GM12878 (cell line): Measurements from ENCODE around the gene RBM12. TPM values are rescaled to one million over a fixed set of nuclear protein-coding genes. Genes with fewer than 3 reads are reported as not detected.

ENCODE experiments used
- CEBPB ChIP-seq, 2 experiments: fragments of 150-350 bp in 1 of 2; IDR thresholded peaks; 2 replicates each; pipeline ENCODE4 v1.6.1; 2012 to 2014; ENCODE audit warnings: low read depth in 2 of 2, low read length in 2 of 2, borderline replicate concordance in 1 of 2, inconsistent platforms in 1 of 2
- CHD1 ChIP-seq: IDR thresholded peaks from 2 replicates; pipeline ENCODE4 v1.6.1; 2012; ENCODE audit warnings: low read depth, low read length, improper control_type of control experiment
- CTCF ChIP-seq, 3 experiments: IDR thresholded peaks in 2 of 3; conservative IDR thresholded peaks in 1 of 3; 2 replicates each; pipeline ENCODE4 v1.5.1; 2011; ENCODE audit warnings: low read depth in 3 of 3, low read length in 3 of 3, mild to moderate bottlenecking in 3 of 3, control low read depth in 2 of 3, moderate library complexity in 2 of 3, inconsistent platforms in 1 of 3, mixed read lengths in 1 of 3; ENCODE audit not compliant: control insufficient read depth in 2 of 3, insufficient read depth in 1 of 3; ENCODE audit errors: extremely low read depth in 1 of 3
- EP300 ChIP-seq, 2 experiments: fragments of 150-350 bp in 1 of 2; IDR thresholded peaks; 2 replicates each; pipeline ENCODE4 v1.6.1; 2011 to 2012; ENCODE audit warnings: low read depth in 2 of 2, low read length in 2 of 2, borderline replicate concordance in 1 of 2, improper control_type of control experiment in 1 of 2, inconsistent platforms in 1 of 2; ENCODE audit not compliant: control insufficient read depth in 1 of 2
- IRF3 ChIP-seq: fragments of 450-650 bp; IDR thresholded peaks from 2 replicates; pipeline ENCODE4 v1.6.1; 2014; ENCODE audit warnings: mild to moderate bottlenecking
- MEF2A ChIP-seq: IDR thresholded peaks from 2 replicates; pipeline ENCODE4 v1.6.1; 2011; ENCODE audit warnings: low read depth, mild to moderate bottlenecking, low read length, moderate library complexity; ENCODE audit not compliant: insufficient read depth
- MEF2B ChIP-seq: fragments of 450-650 bp; IDR thresholded peaks from 2 replicates; pipeline ENCODE4 v1.6.1; 2018; ENCODE audit warnings: mild to moderate bottlenecking, moderate library complexity; ENCODE audit not compliant: partially characterized antibody, poor library complexity, severe bottlenecking
- MYB ChIP-seq: fragments of 150-350 bp; IDR thresholded peaks from 2 replicates; pipeline ENCODE4 v1.6.1; 2014; ENCODE audit warnings: mild to moderate bottlenecking, low read depth, low read length, borderline replicate concordance
- MYC ChIP-seq: IDR thresholded peaks from 2 replicates; pipeline ENCODE4 v1.6.1; 2011; ENCODE audit warnings: mild to moderate bottlenecking, low read length, moderate library complexity, inconsistent platforms; ENCODE audit not compliant: insufficient read depth, insufficient replicate concordance, insufficient read length, severe bottlenecking
- NR2C1 ChIP-seq: fragments of 450-650 bp; IDR thresholded peaks from 2 replicates; pipeline ENCODE4 v1.6.1; 2017; ENCODE audit warnings: antibody characterized with exemption, mild to moderate bottlenecking, moderate library complexity
- NRF1 ChIP-seq: conservative IDR thresholded peaks from 2 replicates; pipeline ENCODE4 v1.6.1; 2011; ENCODE audit warnings: mild to moderate bottlenecking, low read depth, low read length, improper control_type of control experiment
- POLR2AphosphoS2 ChIP-seq: IDR thresholded peaks from 2 replicates; pipeline ENCODE4 v1.6.1; 2011; ENCODE audit warnings: low read depth, mild to moderate bottlenecking, low read length, improper control_type of control experiment, moderate library complexity
- RAD51 ChIP-seq: fragments of 450-650 bp; IDR thresholded peaks from 2 replicates; pipeline ENCODE4 v1.6.1; 2016; ENCODE audit warnings: moderate library complexity, mild to moderate bottlenecking, inconsistent platforms
- RBBP5 ChIP-seq: fragments of 200-600 bp; sonication (generic); conservative IDR thresholded peaks from 2 replicates; pipeline ENCODE4 v1.6.1; 2016
- SPI1 ChIP-seq: IDR thresholded peaks from 2 replicates; pipeline ENCODE4 v1.6.1; 2011; ENCODE audit warnings: low read depth, mild to moderate bottlenecking, low read length, moderate library complexity, borderline replicate concordance; ENCODE audit not compliant: insufficient read depth
- SUZ12 ChIP-seq: fragments of 200-600 bp; sonication (generic); IDR thresholded peaks from one replicate; pipeline ENCODE4 v1.6.1; 2018; ENCODE audit warnings: antibody characterized with exemption, mild to moderate bottlenecking; ENCODE audit not compliant: unreplicated experiment
- USF1 ChIP-seq: IDR thresholded peaks from 2 replicates; pipeline ENCODE4 v1.6.1; 2011; ENCODE audit warnings: borderline replicate concordance, low read depth, mild to moderate bottlenecking, moderate library complexity, mixed read lengths, low read length; ENCODE audit not compliant: insufficient read depth; ENCODE audit errors: extremely low read length
- WRNIP1 ChIP-seq: IDR thresholded peaks from 2 replicates; pipeline ENCODE4 v1.6.1; 2011; ENCODE audit warnings: low read depth, low read length, improper control_type of control experiment, borderline replicate concordance
- ZBED1 ChIP-seq: IDR thresholded peaks from 2 replicates; pipeline ENCODE4 v1.6.1; 2016; ENCODE audit warnings: borderline replicate concordance
- ZBTB11 ChIP-seq: fragments of 450-650 bp; formaldehyde crosslinking; IDR thresholded peaks from 2 replicates; pipeline ENCODE4 v1.5.0; 2022; ENCODE audit warnings: mild to moderate bottlenecking, missing genetic modification characterization
- polyA plus RNA-seq, 11 experiments: library from polyadenylated mRNA; depleted of rRNA in 4 of 11; unstranded in 6 of 11; stranded (reverse) in 5 of 11; fragments of >200 nt; fragmentation: Nextera tagmentation in 4 of 11; fragmentation: Illumina TruSeq in 1 of 11; extraction: Ambion mirVana in 4 of 11; extraction: Trizol in 1 of 11; gene quantifications; 1 replicate in 1 of 11; 2 replicates in 10 of 11; pipeline versions ENCODE4 v1.2.1 to v1.2.3, GENCODE V29; 2011 to 2016; ENCODE audit warnings: inconsistent platforms in 2 of 11, missing spikeins in 2 of 11, low read depth in 1 of 11
- total RNA-seq, 4 experiments: library from RNA; depleted of rRNA in 3 of 4; stranded (reverse); fragments of >200 nt in 3 of 4; fragmentation: Illumina TruSeq in 1 of 4; extraction: Trizol in 1 of 4; gene quantifications; 2 replicates each; pipeline versions ENCODE4 v1.2.1 to v1.2.3, GENCODE V29; 2013 to 2021

Gene RBM12
- total and polyA plus RNA-seq, 10 of the 15 experiments (the other 5 are each of a cell fraction or from before 2014, with no cell fraction given) = 4.7 to 153 (median 58.5) TPM

GRCh38 chr20:35619196-35620095, 45.3 kb downstream of the RBM12 start (continued):
- 0 out of 2 replicates have a peak, but pooled peaks have one; percentile 16 for TF ChIP-seq NR2C1
- TF ChIP-seq WRNIP1 = no peak; the same call in 1 of the 2 replicates
- TF ChIP-seq MEF2B = no peak
- no peak for TF ChIP-seq IRF3
- TF ChIP-seq MYC = no peak
- no peak for TF ChIP-seq USF1
- no peak for TF ChIP-seq CEBPB (IDR thresholded peaks at IDR 0.05; ENCODE audit: borderline replicate concordance in 1 of 2, low read depth in 2 of 2, low read length in 2 of 2)
- no peak for TF ChIP-seq SPI1
- TF ChIP-seq ZBTB11 (CRISPR knock-in tag) = no peak
- no peak for TF ChIP-seq SUZ12
- no peak for TF ChIP-seq MYB
- TF ChIP-seq CTCF (IDR thresholded peaks at IDR 0.05 in 2 of 3, conservative IDR thresholded peaks at IDR 0.05 in 1 of 3; ENCODE audit: control insufficient read depth in 2 of 3, extremely low read depth in 1 of 3, insufficient read depth in 1 of 3, low read depth in 3 of 3, low read length in 3 of 3) = peak; percentile 74 to 87 (median 77)
- TF ChIP-seq CHD1 = no peak
- TF ChIP-seq MEF2A = no peak
- no peak for TF ChIP-seq RAD51
- TF ChIP-seq EP300 (IDR thresholded peaks at IDR 0.05; ENCODE audit: borderline replicate concordance in 1 of 2, control insufficient read depth in 1 of 2, low read depth in 2 of 2, low read length in 2 of 2) = no peak
- no peak for TF ChIP-seq ZBED1
- TF ChIP-seq NRF1 = no peak
- TF ChIP-seq POLR2AphosphoS2 = no peak; the same call in none of the 2 replicates
- TF ChIP-seq RBBP5 = no peak
